Endothelial cell of umbilical vein (primary cell): Measurements from ENCODE around the gene RYR2.

Source experiments
- CTCF ChIP-seq, 2 donors: IDR thresholded peaks; 1 replicate in 1 of 2; 2 replicates in 1 of 2; pipeline ENCODE4 v1.5.1; 2011; ENCODE audit warnings: low read length in 2 of 2, mild to moderate bottlenecking in 2 of 2, moderate library complexity in 2 of 2, control low read depth in 1 of 2, inconsistent platforms in 1 of 2, low read depth in 1 of 2; ENCODE audit not compliant: insufficient read depth in 1 of 2; ENCODE audit errors: extremely low read depth in 1 of 2
- FOS ChIP-seq: IDR thresholded peaks from 2 replicates; pipeline ENCODE4 v1.6.1; 2011; ENCODE audit warnings: mild to moderate bottlenecking, low read length, moderate library complexity, borderline replicate concordance; ENCODE audit not compliant: insufficient read depth
- JUN ChIP-seq: IDR thresholded peaks from 2 replicates; pipeline ENCODE4 v1.6.1; 2011; ENCODE audit warnings: borderline replicate concordance, low read depth; ENCODE audit not compliant: insufficient read length, insufficient read depth
- POLR2A ChIP-seq: IDR thresholded peaks from 2 replicates; pipeline ENCODE4 v1.6.1; 2012; ENCODE audit warnings: low read depth, mild to moderate bottlenecking, control low read depth, low read length
- POLR2AphosphoS5 ChIP-seq: IDR thresholded peaks from 2 replicates; pipeline ENCODE4 v1.6.1; 2012; ENCODE audit warnings: low read depth, mild to moderate bottlenecking, control low read depth, low read length, moderate library complexity; ENCODE audit not compliant: insufficient read depth

- no peak for TF ChIP-seq CTCF (IDR thresholded peaks at IDR 0.05; ENCODE audit: extremely low read depth in 1 of 2, insufficient read depth in 1 of 2, low read depth in 1 of 2, low read length in 2 of 2)
- no peak for TF ChIP-seq JUN
- TF ChIP-seq POLR2A = no peak
- TF ChIP-seq FOS = no peak
- no peak for TF ChIP-seq POLR2AphosphoS5
Observed at GRCh38 chr1:237794071-237794470, 752.1 kb downstream of the RYR2 start.
